ENCODE data around the gene CREG2.

DNA sequence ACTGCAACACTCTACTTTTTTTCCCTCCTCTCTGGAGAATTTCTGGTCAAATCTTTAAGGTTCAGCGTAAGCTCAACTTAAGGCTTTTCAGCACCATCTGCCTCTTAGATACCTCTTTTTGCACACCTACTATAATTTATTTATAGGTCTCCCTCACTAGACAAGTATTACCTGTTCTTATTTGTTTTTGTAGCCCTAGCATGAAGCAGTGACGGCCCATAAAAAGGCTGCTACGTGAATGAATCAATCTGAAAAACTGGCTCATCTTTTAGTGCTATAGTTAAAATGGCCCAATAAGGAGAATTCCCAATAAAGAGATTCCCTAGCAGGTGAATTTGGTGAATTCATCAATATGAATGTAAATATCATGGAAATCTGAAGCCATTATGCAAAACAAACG, 85.3 kb downstream of the CREG2 start:
- no peak for TF ChIP-seq POLR2AphosphoS5 (IDR thresholded peaks at IDR 0.05; ENCODE audit: low read depth, low read length)
- no peak for TF ChIP-seq POLR2A (IDR thresholded peaks at IDR 0.05; ENCODE audit: low read depth, low read length)
- TF ChIP-seq TAF1 (IDR thresholded peaks at IDR 0.05; ENCODE audit: borderline replicate concordance, low read depth, low read length) = no peak

Measured in GM12892 (cell line).